Astrocyte (in vitro differentiated cells and primary cell): Measurements from ENCODE around the gene TMEM45A.

ENCODE experiments used
- CTCF ChIP-seq: IDR thresholded peaks from 2 replicates; pipeline ENCODE4 v1.5.1; 2011; ENCODE audit warnings: low read depth, mild to moderate bottlenecking, inconsistent platforms, low read length, moderate library complexity; ENCODE audit not compliant: insufficient read depth
- EZH2 ChIP-seq: IDR thresholded peaks from 2 replicates; pipeline ENCODE4 v1.6.1; 2012; ENCODE audit warnings: mild to moderate bottlenecking, low read length, inconsistent platforms; ENCODE audit not compliant: insufficient read depth

- TF ChIP-seq CTCF, result no peak
- TF ChIP-seq EZH2, result no peak
These were observed 33.6 kb downstream of the TMEM45A start for GRCh38 chr3:100525753-100526612.
